VCaP (cell line): ENCODE results near the gene PSMB1.
A peak's percentile ranks its signal among the peaks of the same experiment; 100 is the strongest.

ENCODE experiments used
- H3K27ac ChIP-seq: fragments of 450-650 bp; 2 replicates; pipeline ENCODE4 v1.5.1; 2017
- TF ChIP-seq, protein P1 (sequence below): fragments of 450-650 bp; conservative IDR thresholded peaks from 2 replicates; pipeline ENCODE4 v1.5.1; 2017; ENCODE audit warnings: mild to moderate bottlenecking, moderate library complexity

Gene PSMB1

DNA sequence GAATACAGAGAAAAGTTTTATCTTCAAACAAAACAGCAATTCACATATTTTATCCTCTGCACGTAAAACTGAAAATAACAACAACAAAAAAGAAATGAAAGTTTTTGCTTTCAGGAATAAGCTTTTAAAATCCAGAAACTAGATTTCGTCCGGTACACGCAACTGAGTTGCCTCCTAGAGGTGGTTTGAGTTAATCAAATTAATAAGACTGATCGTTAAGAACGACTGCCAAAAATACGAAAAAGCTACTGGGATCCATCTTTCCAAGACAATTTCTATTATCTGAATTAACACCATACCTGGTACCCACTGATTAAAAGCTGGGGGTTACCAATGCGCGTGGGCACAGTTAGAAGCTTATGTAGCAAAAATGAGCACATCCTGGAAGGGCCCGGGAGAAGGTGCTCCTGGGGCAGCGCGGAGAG, 30.7 kb upstream of the PSMB1 start:
- H3K27ac ChIP-seq, result peak overlapping the region; percentile 87
- TF ChIP-seq, protein P1, sequence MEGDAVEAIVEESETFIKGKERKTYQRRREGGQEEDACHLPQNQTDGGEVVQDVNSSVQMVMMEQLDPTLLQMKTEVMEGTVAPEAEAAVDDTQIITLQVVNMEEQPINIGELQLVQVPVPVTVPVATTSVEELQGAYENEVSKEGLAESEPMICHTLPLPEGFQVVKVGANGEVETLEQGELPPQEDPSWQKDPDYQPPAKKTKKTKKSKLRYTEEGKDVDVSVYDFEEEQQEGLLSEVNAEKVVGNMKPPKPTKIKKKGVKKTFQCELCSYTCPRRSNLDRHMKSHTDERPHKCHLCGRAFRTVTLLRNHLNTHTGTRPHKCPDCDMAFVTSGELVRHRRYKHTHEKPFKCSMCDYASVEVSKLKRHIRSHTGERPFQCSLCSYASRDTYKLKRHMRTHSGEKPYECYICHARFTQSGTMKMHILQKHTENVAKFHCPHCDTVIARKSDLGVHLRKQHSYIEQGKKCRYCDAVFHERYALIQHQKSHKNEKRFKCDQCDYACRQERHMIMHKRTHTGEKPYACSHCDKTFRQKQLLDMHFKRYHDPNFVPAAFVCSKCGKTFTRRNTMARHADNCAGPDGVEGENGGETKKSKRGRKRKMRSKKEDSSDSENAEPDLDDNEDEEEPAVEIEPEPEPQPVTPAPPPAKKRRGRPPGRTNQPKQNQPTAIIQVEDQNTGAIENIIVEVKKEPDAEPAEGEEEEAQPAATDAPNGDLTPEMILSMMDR, result peak; percentile 38

DNA sequence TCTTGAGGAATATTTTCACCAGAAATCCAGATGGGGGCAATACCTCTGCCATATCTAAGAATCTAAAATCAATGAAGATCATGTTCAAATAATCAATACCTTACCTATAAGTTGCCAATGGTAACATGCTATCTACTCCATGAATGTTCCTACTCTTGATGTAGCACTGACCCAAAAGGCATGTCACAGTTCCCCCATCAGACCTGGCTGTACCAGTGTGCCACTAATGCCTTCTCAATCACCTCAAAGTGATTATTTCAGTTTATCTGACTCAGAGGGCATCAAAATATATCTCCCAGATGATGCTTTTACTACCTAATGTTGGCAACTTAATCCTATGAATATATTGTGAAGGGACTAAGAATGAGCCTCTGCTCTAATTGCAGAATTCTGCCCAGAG, 25.8 kb upstream of the PSMB1 start:
- no peak overlapping the region for H3K27ac ChIP-seq
- TF ChIP-seq, protein P1, result no peak

DNA sequence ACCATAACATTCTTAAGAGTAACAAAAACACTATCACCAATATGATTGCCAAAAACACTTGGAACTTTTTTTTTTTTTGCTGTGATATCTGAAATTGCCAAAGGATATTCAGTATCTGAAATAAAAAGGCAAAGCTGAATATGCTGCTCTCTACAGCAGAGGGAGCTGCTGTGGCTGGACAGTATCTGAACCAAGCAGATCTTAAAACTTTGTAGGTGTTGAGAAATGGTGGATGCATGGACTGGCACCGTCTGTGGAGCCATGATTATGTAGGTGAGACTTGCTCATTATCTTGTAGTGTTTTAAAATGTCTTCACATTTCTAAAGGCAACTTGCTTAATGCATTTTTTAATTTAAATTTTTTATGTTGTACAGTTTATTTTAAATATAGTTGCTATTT, 22.1 kb upstream of the PSMB1 start:
- TF ChIP-seq, protein P1, result peak; percentile 60
- no peak overlapping the region for H3K27ac ChIP-seq

DNA sequence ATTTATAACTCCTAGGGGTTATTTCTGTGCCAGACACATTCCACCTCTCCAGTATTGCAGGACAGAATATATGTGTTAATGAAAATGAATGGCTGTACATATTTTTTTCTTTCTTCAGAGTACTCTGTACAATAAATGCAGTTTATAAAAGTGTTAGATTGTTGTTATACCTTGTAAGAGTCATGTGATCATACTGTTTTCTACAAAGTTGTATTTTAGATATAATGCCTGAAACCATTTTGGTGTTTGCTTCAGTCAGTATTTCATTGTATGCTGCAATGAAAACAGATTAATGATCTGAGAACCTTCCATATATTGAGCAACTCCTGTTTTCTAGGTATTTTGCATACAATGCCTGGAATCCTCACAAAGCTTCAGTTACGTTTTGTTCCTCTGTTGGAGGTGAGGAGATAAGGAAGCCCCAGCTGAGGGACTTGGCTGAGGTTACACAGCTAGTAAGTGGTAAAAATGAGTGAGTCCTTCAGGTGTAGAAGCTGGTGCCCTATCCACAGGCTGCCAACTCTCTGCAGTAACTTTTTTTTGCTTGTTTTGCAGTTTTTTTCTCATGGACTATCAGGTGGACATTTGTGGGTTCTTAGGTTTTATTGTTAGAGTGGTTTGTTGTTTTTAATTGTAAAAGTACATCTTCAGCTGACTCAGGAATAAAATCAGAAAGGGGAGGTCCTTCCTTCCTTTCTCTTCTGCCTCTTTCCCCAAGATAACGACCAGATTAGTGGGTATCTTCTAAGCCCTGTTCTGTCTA, 19.8 kb upstream of the PSMB1 start:
- no peak overlapping the region for H3K27ac ChIP-seq
- TF ChIP-seq, protein P1, result no peak

DNA sequence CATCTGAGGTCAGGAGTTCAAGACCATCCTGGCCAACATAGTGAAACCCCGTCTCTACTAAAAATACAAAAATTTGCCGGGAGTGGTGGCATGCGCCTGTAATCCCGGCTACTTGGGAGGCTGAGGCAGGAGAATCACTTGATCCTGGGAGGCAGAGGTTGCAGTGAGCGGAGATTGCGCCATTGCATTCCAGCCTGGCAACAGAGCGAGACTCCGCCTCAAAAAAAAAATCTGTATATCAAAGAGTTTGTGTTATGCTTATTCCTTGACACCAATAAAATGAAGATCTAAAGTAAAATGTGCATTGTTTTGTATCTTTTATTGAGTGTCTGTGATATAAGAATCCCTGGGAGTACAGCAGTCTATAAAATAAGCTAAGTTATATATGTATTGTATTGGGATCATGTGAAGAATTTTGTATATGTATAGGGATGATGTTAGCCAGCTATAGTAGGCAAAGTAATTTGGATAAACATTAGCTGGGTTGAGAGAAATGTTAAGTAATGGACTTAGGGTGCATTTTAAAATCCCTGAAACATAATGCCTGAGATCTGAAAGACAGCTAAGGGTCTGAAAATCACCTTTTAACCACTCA, 11.9 kb upstream of the PSMB1 start:
- TF ChIP-seq, protein P1, result no peak
- no peak overlapping the region for H3K27ac ChIP-seq

DNA sequence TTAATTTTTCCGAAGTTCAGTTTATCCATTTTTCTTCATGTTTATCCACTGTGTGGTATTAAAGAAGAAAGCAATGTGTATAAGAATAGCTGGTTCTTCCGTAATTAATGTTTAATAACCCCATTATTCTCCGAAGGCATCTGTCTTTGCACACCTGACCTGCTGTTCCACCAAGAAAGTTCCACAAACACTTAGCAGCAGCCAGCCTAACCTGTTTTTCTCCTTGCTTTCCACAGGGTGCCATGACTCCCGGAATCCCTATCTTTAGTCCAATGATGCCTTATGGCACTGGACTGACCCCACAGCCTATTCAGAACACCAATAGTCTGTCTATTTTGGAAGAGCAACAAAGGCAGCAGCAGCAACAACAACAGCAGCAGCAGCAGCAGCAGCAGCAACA, 8.4 kb upstream of the PSMB1 start:
- peak overlapping the region; percentile 73 for H3K27ac ChIP-seq
- TF ChIP-seq, protein P1, result no peak

DNA sequence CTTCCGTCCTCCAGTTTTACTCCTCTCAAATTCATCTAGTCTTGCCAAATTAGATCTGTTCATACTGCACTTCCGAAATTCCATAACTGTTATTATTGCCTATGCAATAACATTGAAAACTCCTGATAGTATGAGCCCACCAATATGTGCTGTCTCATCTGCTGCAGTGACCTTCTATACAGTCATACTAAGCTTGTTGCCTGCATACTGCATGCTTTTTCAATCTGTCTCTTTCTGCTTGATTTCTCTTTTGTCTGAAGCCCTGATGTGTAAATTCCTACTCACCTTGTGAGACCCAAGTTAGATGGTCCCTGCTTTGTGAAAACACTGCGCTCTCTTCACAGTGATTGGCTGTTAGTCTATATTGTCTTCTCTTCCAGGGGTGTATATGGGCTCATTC, 2.2 kb upstream of the PSMB1 start:
- H3K27ac ChIP-seq, result peak overlapping the region; percentile 96; the same call in 1 of the 2 replicates

More for the DNA sequence above, 2.2 kb upstream of the PSMB1 start:
- TF ChIP-seq, protein P1, result no peak
